Liver (tissue), 2 donors: ENCODE results near the gene TCF7L2.

Experiments
- CTCF ChIP-seq: fragments of 150-350 bp; IDR thresholded peaks from 2 replicates; pipeline ENCODE4 v1.5.1; 2017; ENCODE audit warnings: improper control_type of control experiment, low read depth, low read length; ENCODE audit not compliant: missing input control
- FOXA1 ChIP-seq: IDR thresholded peaks from 2 replicates; pipeline ENCODE4 v1.6.1; 2016; ENCODE audit warnings: antibody characterized with exemption
- donor health status: healthy.

- TF ChIP-seq FOXA1 (no peak), CTCF (no peak)
Measured at GRCh38 chr10:113041324-113041723, 91.3 kb downstream of the TCF7L2 start.
